GM12878 (cell line): ENCODE measurements around the gene HSPBAP1.

Experiments used
- ASH2L ChIP-seq: fragments of 300-600, 200-600 bp; sonication (generic); IDR thresholded peaks from 2 replicates; pipeline ENCODE4 v1.6.1; 2017; ENCODE audit warnings: low read depth, mild to moderate bottlenecking, borderline replicate concordance
- ATF3 ChIP-seq: IDR thresholded peaks from 2 replicates; pipeline ENCODE4 v1.6.1; 2011; ENCODE audit warnings: low read depth, mild to moderate bottlenecking, low read length, moderate library complexity, borderline replicate concordance; ENCODE audit errors: extremely low read depth
- CREB1 ChIP-seq: IDR thresholded peaks from 2 replicates; pipeline ENCODE4 v1.6.1; 2012; ENCODE audit warnings: low read depth, mild to moderate bottlenecking, inconsistent platforms
- EED ChIP-seq: sonication (generic); IDR thresholded peaks from 2 replicates; pipeline ENCODE4 v1.6.1; 2016; ENCODE audit warnings: antibody characterized with exemption, low read depth
- JUNB ChIP-seq: IDR thresholded peaks from 2 replicates; pipeline ENCODE4 v1.6.1; 2016; ENCODE audit warnings: antibody characterized with exemption, mild to moderate bottlenecking
- MXI1 ChIP-seq: fragments of 150-350 bp; IDR thresholded peaks from 2 replicates; pipeline ENCODE4 v1.6.1; 2011; ENCODE audit warnings: low read depth, mild to moderate bottlenecking, inconsistent platforms, low read length, improper control_type of control experiment
- POLR2A ChIP-seq: IDR thresholded peaks from 2 replicates; pipeline ENCODE4 v1.6.1; 2011; ENCODE audit warnings: low read depth, mild to moderate bottlenecking, low read length
- POLR2AphosphoS2 ChIP-seq: IDR thresholded peaks from 2 replicates; pipeline ENCODE4 v1.6.1; 2011; ENCODE audit warnings: low read depth, mild to moderate bottlenecking, low read length, improper control_type of control experiment, moderate library complexity
- POLR2AphosphoS5 ChIP-seq: IDR thresholded peaks from 2 replicates; pipeline ENCODE4 v1.6.1; 2011; ENCODE audit warnings: mild to moderate bottlenecking, low read length, inconsistent platforms
- TF ChIP-seq, protein P1 (sequence below): IDR thresholded peaks from 2 replicates; pipeline ENCODE4 v1.6.1; 2011; ENCODE audit warnings: borderline replicate concordance, low read depth, mild to moderate bottlenecking, moderate library complexity, mixed read lengths, low read length; ENCODE audit not compliant: insufficient read depth; ENCODE audit errors: extremely low read length
- TF ChIP-seq, protein P2 (sequence below): IDR thresholded peaks from 2 replicates; pipeline ENCODE4 v1.6.1; 2011; ENCODE audit warnings: low read depth, low read length, improper control_type of control experiment, borderline replicate concordance

- TF ChIP-seq POLR2AphosphoS2 (no peak), MXI1 (no peak), ATF3 (no peak), POLR2A (no peak), JUNB (no peak), CREB1 (no peak), POLR2AphosphoS5 (no peak), EED (no peak), ASH2L (no peak)
- TF ChIP-seq, protein P1, sequence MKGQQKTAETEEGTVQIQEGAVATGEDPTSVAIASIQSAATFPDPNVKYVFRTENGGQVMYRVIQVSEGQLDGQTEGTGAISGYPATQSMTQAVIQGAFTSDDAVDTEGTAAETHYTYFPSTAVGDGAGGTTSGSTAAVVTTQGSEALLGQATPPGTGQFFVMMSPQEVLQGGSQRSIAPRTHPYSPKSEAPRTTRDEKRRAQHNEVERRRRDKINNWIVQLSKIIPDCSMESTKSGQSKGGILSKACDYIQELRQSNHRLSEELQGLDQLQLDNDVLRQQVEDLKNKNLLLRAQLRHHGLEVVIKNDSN = no peak
- TF ChIP-seq, protein P2, sequence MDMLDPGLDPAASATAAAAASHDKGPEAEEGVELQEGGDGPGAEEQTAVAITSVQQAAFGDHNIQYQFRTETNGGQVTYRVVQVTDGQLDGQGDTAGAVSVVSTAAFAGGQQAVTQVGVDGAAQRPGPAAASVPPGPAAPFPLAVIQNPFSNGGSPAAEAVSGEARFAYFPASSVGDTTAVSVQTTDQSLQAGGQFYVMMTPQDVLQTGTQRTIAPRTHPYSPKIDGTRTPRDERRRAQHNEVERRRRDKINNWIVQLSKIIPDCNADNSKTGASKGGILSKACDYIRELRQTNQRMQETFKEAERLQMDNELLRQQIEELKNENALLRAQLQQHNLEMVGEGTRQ = no peak
Measured at GRCh38 chr3:122697952-122698620, 95.5 kb downstream of the HSPBAP1 start.
